ENCODE measurements around the gene FLRT2.
A peak's percentile ranks its signal among the peaks of the same experiment; 100 is the strongest.

The FLRT2 gene

GRCh38 chr14:85531141-85531586 lies 1.2 kb downstream of the FLRT2 start:
- no peak for DNase-seq

GRCh38 chr14:85531587-85532373 lies 1.8 kb downstream of the FLRT2 start:
- DNase-seq = peak; percentile 4

DNA sequence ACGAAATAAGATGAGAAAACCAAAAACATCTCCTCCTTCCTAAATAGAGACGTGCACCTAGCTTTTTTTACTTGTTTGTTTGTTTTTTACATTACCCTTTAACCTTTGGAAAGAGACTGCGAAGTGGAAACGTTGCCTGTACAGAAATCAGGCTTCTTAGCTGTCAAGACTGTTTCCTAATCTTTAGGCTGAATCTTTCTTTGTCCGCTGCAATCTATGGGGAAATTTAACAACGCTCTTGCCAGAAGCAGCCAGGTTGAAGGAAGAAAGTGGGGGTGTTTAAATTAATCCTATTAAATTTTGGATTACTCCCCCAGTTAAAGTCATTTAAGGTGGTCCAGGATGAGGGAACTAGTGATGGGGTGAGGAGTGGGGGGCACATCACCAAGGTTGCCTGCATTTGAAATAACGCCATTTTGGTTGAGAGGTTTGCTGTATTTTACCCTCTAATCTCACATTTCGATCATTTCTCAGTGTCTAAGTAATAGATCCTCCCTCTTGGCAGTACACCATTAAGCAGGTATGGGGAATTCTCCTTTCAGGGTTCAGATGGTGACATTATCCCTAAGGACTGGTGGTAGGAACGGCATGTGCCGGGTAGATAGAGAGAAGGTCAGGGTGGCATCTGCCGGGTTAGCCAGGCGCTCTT lies 2.6 kb downstream of the FLRT2 start:
- DNase-seq = no peak

GRCh38 chr14:85533023-85533860 lies 3.3 kb downstream of the FLRT2 start:
- no peak for DNase-seq

DNA sequence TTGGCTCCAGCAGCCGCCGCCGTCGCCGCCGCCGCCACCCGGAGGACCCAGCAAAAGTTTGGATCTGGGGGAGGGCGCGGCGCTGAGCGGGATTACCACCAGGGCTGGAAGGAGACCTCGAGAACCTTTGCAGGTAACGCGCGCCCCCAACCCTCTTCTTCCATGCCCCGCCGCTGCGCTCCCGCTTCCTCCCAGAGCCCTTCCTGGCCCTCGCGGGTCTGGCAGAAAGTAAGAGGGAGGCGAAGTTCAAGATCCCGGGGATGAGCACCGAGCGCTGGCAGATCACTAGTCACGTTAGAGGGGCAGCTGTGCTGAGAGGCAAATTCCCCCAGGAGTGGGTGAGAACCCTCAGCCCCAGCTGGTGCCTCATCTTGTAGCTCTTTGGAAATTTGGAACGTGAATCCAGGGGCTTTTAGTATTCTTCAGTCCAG lies 3.9 kb downstream of the FLRT2 start:
- DNase-seq = no peak

DNA sequence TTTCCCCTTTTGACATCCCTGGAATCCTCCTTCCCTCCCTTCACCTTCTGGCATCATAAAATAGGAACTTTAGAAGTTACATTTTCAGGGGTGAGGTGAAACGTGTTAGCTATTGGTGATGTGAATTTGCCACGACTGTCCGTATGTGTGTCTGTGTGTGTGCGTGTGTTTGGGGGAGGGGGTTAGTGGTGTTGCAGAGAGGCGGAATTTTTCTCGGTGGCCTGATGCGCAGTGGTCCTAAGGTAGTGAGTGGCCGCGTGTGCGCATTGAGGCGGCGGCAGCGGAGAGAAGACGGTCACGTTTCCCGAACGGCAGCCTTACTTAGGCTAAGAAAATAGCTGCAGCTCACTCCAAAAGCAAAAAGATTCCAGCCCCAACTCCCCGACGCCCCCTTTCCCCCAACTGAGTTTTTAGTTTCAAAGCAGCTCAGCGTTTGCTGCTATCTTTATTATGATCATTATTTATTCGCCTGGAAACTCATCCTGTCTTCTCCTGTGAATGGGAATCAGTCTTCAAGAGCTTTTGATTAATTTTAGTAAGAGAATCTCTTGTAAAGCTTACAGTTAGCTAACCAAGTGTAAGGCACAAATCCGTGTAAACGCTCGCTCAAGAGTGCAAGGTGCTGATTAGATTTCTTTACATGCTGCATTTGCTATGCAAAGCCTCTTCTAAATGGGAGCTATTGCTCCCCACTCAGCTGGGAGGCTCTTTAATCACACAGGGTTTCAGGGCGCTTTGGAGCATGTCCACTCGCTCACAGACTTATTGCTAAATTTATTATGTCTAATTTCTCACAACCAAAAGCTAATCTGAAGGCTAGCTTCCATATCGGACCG lies 4.7 kb downstream of the FLRT2 start:
- DNase-seq = no peak

DNA sequence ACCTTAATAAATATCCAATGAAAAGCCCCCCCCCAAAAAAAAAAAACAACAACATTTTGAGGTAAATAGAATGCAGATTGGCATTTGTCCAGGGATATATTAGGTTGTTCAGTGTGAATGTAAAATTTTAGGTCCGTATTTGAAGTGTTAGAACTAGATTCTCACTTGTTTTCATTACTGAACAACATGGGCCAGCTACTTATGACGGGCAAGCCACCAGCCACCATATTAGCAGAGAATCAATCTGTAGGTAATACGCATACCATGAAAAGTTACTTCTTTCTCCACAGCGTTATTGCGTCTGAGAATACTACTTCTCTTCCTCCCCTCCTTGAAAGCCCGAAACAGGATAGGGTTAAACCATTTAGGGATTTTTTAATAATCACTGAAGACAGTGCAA lies 5.4 kb downstream of the FLRT2 start:
- DNase-seq = no peak

DNA sequence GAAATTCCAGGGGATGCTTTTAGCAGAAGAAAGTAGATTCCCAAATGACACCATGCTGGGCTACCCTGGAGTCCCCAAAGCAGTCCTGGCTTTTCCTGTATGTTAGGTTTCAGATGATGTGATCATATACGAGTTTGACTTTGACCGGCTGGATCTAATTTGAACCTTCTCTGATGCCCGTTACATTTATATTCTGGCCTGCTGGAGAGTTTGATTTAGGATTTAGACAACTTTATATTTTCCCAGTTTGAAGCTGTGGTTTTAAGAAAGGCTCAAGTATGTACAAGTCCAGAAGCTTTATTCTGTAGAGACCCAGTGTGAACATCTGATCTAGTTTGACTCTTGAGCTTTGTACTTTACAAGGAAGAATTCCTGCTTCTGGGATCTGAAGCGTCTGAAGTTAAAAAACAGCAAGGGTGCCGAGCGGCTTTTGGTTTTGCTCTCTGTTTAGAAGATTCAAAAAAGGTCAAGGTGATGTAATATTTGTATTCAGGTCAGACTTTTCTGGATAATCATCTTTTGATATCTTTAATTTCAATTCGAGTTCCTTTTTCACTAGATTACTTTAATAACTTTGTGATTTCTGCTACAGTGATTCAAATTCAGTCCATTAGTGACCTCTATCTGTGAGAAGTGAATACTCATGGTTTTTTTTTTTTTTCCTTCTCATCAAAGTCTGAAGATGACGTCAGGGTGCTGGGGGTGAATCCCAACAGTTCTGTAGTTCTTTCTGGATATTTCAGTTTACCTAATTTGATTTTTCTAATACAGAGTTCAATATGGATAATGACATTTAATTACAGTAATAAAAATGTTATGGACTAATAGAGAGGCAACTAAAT lies 6.3 kb downstream of the FLRT2 start:
- no peak for DNase-seq

- DNase-seq = no peak
These were observed 6.9 kb downstream of the FLRT2 start for GRCh38 chr14:85536833-85537190.

DNA sequence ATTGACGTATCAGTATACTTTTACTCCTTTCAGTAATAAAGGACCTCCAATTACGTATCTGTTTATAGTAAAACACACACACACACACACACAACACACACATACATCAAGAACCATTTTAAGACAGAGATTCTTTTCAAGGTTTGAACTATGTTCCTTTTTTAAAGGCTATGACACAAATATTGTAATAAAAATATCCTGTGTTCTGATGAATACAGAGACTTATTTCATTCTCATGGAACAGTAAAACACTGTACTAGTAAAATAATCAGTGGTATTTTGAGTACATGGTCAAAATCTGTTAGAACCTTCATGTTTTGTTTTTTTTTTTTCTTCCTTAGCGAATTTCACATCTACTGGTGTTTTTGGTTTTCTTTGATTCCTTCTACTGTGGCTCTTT lies 7.6 kb downstream of the FLRT2 start:
- no peak for DNase-seq

- DNase-seq = no peak
These were observed 8.7 kb downstream of the FLRT2 start for GRCh38 chr14:85538636-85539035.

DNA sequence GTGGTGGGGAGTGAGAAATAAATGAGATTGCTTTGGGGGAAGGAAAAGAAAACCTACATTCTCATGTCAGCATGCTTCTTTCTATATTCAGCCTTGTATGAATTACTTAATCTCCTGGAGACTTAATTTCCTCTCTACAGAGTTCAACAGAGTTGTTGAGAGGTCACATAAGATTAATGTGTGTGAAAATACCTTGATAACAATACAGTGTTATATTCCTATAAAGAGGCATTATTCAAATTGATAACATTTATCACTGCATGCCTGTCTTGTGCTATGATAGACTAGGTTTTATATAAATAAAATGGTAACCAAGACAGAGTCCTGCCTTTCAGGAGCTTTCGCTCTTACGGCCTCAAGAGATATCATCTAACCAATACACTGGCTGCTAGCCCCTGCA lies 9.6 kb downstream of the FLRT2 start:
- DNase-seq = no peak

DNA sequence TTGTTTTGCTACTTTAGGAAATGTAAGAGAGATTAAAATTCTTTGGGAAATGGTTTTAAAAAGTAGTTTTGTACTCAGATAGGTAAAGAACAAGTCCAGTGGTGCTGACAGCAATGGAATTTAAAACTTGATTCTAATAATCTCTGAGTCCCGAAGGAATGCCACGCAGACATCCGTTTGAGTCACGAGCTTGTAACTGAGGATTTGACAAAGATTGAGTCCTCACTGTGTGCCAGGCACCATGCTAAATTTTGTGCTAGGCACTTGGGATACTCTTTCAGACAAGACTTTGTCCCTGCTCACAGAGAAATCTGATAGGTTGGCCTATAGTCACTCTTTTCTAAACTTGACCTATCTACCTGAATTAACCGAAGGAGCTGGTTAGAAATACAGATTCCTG lies 12.7 kb downstream of the FLRT2 start:
- DNase-seq = no peak

DNA sequence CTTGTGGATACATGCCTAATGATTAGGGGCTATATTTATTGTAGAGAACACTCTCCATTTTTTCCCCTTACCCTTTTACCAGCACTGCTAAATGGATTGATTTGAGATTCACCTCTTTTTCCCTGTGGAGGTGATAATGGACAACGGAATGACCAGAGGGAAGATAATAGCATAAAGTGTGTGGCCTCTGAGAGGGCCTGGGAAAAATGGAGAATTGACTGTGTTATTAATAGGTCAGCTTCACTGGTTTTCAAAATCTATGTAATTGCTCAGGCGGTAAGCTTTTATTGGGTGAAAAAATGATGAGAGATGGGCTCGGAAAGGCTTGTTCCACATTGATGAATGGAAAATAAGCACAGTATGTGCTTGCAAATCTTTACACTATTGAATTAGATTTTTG lies 15.8 kb downstream of the FLRT2 start:
- no peak for DNase-seq

DNA sequence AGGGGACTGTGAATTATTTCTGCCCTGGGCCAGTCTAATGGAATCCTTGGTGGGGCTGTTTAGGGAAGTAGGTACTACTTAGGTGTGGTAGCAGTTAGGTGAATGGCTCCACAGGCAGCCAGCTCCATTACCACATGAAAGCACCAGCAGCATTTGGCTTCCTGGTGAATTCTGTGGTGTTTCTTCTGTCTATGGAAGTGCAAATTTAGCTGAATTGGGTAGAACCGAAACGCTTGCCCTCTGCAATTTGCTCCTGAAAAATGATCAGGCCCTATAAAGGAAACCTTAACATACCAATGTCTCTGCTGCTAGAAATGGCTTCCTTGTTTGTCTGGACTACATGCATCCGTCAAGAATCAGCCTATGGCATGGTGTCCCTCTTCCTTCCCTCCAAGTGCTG lies 16.4 kb downstream of the FLRT2 start:
- DNase-seq = no peak

DNA sequence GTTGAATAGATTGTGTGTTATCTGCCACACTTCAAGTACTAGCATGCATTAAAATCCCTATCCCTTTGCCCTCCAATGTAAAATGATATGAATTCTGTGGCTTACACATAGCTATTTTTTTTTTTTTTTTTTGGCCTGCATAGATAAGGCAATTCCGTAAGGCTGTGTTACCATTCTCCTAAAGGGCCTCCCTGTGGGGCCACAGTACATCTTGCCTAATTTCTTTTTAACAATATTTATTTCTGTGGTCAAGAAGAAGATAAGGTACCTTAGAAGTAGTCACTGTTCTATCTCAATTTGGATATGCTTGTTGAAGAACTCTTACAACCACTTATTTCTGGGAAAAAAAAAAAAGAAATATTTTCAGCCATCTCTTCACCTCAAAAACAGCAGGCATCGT lies 19.8 kb downstream of the FLRT2 start:
- DNase-seq = no peak

DNA sequence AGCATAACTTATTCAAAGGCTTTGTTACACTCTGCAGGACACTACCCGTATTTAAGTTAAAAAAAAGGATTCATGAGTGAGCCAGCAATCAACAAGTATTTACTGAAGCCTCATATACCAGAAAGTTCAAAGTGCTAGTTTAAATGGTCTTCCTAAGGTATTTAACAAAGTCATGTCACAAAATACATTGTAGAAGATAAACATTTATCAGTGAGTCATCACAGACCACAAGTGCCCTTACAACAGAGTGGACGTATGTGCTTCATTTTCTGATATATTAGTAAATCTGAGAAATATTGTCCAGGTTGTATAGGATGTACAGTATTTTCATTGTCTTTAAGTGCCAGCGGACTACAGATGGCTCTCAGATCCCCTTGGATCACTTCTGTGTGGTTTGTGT lies 24.2 kb downstream of the FLRT2 start:
- DNase-seq = no peak

- DNase-seq = no peak
These were observed 26.3 kb downstream of the FLRT2 start for GRCh38 chr14:85556267-85556666.

- DNase-seq = no peak
These were observed 28.6 kb downstream of the FLRT2 start for GRCh38 chr14:85558505-85558904.

DNA sequence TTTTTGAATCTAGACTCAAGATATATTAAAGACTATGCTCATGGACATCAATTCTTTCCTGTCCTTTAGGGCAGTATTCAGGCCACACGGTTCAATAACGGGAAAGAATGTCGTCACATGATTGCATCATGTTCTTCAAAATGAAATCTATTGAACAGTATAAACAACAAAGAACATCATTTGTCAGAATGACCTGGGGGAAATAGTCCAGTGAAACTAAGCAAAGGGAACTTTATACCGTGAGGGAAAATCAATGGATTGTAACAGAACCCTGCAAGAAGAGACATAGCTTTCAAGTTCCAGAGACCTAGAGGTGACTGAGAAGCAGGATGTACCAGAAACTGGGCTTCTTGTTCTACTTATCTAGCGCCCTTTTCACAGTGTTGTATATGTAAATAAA lies 32.7 kb downstream of the FLRT2 start:
- no peak for DNase-seq

GRCh38 chr14:85564841-85565527 lies 35.0 kb downstream of the FLRT2 start:
- DNase-seq = no peak
